Measurements from ENCODE around the gene FAM209B. TPM values are rescaled to one million over a fixed set of nuclear protein-coding genes. Genes with fewer than 3 reads are reported as not detected.

The FAM209B gene
- total and polyA plus RNA-seq, 2 experiments from 2014 or later = not detected

DNA sequence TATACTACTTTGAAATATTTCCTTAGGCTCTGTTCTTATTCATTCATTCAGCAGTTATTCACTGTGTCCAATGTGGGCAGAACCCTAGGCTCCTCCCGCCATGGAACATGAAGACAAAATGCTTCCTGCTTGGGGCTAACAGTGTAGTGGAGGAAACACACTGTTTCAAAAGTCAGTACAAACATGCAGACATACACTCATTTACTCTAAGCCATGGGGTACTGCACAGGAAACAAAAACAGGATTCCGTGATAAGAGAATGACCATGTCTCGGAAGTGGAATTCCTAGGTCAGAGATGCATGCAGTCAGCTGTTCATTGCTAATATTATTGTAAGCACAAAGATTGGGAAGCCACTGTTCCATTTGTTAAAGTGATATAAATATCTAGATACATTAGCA, 26.9 kb upstream of the FAM209B start:
- Histone ChIP-seq H3K4me1 (ENCODE audit: insufficient read depth) (no peaks in the 10 kb centered on the region), H3K79me2 (peaks cover 7% of the 10 kb centered on the region), H4K20me1 (ENCODE audit: insufficient read depth, poor library complexity, severe bottlenecking) (no peaks in the 10 kb centered on the region), H3K9me2 (replicated peaks; ENCODE audit: insufficient read depth) (no peaks in the 10 kb centered on the region), H3K9me3 (ENCODE audit: low read depth) (no peaks in the 10 kb centered on the region), H3K4me3 (no peak overlapping the region), H3K36me3 (replicated peaks; ENCODE audit: insufficient read depth, low read depth) (no peaks in the 10 kb centered on the region), H2AFZ (no peak overlapping the region), H3K4me2 (no peak overlapping the region), H3K27ac (no peak overlapping the region), H3K27me3 (no peaks in the 10 kb centered on the region)
- DNase-seq (ENCODE audit: low spot score) = no peak
- TF ChIP-seq, protein P1, sequence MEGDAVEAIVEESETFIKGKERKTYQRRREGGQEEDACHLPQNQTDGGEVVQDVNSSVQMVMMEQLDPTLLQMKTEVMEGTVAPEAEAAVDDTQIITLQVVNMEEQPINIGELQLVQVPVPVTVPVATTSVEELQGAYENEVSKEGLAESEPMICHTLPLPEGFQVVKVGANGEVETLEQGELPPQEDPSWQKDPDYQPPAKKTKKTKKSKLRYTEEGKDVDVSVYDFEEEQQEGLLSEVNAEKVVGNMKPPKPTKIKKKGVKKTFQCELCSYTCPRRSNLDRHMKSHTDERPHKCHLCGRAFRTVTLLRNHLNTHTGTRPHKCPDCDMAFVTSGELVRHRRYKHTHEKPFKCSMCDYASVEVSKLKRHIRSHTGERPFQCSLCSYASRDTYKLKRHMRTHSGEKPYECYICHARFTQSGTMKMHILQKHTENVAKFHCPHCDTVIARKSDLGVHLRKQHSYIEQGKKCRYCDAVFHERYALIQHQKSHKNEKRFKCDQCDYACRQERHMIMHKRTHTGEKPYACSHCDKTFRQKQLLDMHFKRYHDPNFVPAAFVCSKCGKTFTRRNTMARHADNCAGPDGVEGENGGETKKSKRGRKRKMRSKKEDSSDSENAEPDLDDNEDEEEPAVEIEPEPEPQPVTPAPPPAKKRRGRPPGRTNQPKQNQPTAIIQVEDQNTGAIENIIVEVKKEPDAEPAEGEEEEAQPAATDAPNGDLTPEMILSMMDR (IDR thresholded peaks at IDR 0.05; ENCODE audit: poor library complexity) = no peak
- no peak for TF ChIP-seq EZH2 (IDR thresholded peaks at IDR 0.05; ENCODE audit: borderline replicate concordance)
- no peak for TF ChIP-seq EZH2phosphoT487 (IDR thresholded peaks at IDR 0.05; ENCODE audit: low read depth, severe bottlenecking, unreplicated experiment)
- 63% methylated on average over 3 of the region's 3 CpGs for WGBS (ENCODE audit: low lambda C conversion rate, missing lambda C conversion rate)

DNA sequence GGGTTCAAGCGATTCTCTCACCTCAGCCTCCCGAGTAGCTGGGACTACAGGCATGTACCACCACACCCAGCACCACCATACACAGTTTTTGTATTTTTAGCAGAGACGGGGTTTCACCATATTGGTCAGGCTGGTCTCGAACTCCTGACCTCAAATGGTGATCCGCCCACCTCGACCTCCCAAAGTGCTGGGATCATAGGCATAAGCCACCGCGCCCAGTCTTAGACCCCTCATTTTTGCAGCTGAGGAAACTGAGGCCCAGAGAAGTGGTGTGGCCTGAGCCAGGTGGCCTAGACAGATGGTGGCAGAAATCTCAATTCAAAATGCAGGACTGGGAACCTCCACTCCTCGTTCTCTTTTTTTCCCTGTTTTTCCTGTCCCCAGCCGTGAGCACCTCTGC, 21.1 kb upstream of the FAM209B start:
- H2AFZ ChIP-seq = no peak overlapping the region
- no peaks in the 10 kb centered on the region for H3K9me2 ChIP-seq (replicated peaks; ENCODE audit: insufficient read depth)
- H3K4me1 ChIP-seq (ENCODE audit: insufficient read depth) = no peaks in the 10 kb centered on the region
- H3K27me3 ChIP-seq = no peaks in the 10 kb centered on the region
- H3K4me3 ChIP-seq = no peak overlapping the region
- H4K20me1 ChIP-seq (ENCODE audit: insufficient read depth, poor library complexity, severe bottlenecking) = no peaks in the 10 kb centered on the region
- no peaks in the 10 kb centered on the region for H3K36me3 ChIP-seq (replicated peaks; ENCODE audit: insufficient read depth, low read depth)
- H3K9me3 ChIP-seq (ENCODE audit: low read depth) = no peaks in the 10 kb centered on the region
- no peak overlapping the region for H3K4me2 ChIP-seq
- TF ChIP-seq, protein P1 (IDR thresholded peaks at IDR 0.05; ENCODE audit: poor library complexity) = no peak
- TF ChIP-seq EZH2phosphoT487 (IDR thresholded peaks at IDR 0.05; ENCODE audit: low read depth, severe bottlenecking, unreplicated experiment) = no peak
- H3K27ac ChIP-seq = no peak overlapping the region
- H3K79me2 ChIP-seq = peaks cover 4% of the 10 kb centered on the region
- 99% methylated on average over 10 of the region's 10 CpGs for WGBS (ENCODE audit: low lambda C conversion rate, missing lambda C conversion rate)
- no peak for DNase-seq (ENCODE audit: low spot score)

DNA sequence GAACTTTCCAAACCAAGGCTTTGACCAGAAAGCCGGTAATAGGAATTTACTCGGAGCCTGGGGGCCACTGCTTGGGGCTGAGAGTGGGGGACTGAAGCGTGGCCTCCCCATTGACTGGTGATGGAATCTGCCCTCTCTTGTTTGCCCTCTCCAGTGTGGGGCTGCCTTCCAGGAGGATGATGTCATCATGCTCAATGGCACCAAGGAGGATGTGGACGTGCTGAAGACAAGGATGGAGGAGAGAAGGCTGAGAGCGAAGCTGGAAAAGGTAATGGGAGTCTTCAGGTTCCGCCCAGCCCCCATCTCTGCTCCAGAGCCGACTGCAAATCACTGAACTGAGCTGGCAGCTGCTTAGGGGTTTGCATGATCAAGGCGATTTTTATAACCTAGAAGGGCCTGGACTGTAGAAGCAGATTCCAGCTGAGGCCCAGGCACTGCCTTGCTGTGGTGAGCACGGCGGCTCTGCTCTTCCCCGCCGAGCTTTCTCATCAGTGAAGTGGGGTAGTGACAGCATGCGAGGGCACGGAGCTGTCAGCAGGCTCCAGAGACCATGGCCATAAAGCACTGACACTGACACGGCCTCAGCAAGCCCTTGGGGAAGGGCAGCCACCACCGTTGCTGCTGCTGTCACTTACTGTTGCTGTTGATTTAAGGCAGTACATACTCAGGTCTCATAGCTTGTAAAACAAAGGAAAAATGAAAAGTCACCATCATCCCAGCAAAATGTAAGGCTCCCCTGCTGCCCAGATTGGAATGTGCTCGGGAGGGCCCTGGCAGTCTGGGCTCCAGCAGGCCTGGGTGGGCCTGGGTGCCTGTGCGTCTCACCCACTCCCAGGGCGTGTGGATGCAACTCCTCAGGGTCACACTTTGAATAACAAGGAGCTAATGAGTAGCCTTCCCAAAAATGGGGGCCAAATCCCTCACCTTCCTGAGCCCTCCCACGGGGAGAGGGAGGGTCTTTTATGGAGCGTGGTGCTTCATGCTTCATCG, 19.6 kb upstream of the FAM209B start:
- H3K27me3 ChIP-seq = no peaks in the 10 kb centered on the region
- H3K9me3 ChIP-seq (ENCODE audit: low read depth) = no peaks in the 10 kb centered on the region
- TF ChIP-seq EZH2 (IDR thresholded peaks at IDR 0.05; ENCODE audit: borderline replicate concordance) (no peak), EZH2phosphoT487 (IDR thresholded peaks at IDR 0.05; ENCODE audit: low read depth, severe bottlenecking, unreplicated experiment) (no peak)
- TF ChIP-seq, protein P1 (IDR thresholded peaks at IDR 0.05; ENCODE audit: poor library complexity) = no peak
- H2AFZ ChIP-seq = no peak overlapping the region
- H3K4me2 ChIP-seq = no peak overlapping the region
- no peaks in the 10 kb centered on the region for H3K4me1 ChIP-seq (ENCODE audit: insufficient read depth)
- no peaks in the 10 kb centered on the region for H3K36me3 ChIP-seq (replicated peaks; ENCODE audit: insufficient read depth, low read depth)
- H4K20me1 ChIP-seq (ENCODE audit: insufficient read depth, poor library complexity, severe bottlenecking) = no peaks in the 10 kb centered on the region
- H3K27ac ChIP-seq = no peak overlapping the region
- no peak for DNase-seq (ENCODE audit: low spot score)
- H3K79me2 ChIP-seq = peaks cover 4% of the 10 kb centered on the region
- 89% methylated on average over 21 of the region's 22 CpGs for WGBS (ENCODE audit: low lambda C conversion rate, missing lambda C conversion rate)
- no peaks in the 10 kb centered on the region for H3K9me2 ChIP-seq (replicated peaks; ENCODE audit: insufficient read depth)
- no peak overlapping the region for H3K4me3 ChIP-seq

All from hepatocyte (in vitro differentiated cells).